MM.1S (cell line): ENCODE results near the gene REEP2.

Experiments
- CTCF ChIP-seq: fragments of 300-600 bp; sonication (generic); IDR thresholded peaks from 2 replicates; pipeline ENCODE4 v1.5.1; 2016; ENCODE audit warnings: antibody characterized with exemption, low read length, mixed read lengths
- EZH2 ChIP-seq: fragments of 300-600 bp; sonication (generic); optimal IDR thresholded peaks from 2 replicates; pipeline ENCODE3; 2017; ENCODE audit warnings: low read depth, mild to moderate bottlenecking, antibody characterized with exemption, low read length, mixed read lengths
- EZH2phosphoT487 ChIP-seq: fragments of 300-600 bp; sonication (generic); IDR thresholded peaks from 2 replicates; pipeline ENCODE4 v1.6.1; 2018; ENCODE audit warnings: antibody characterized with exemption, low read length

GRCh38 chr5:138441221-138441620 lies 2.4 kb downstream of the REEP2 start:
- TF ChIP-seq CTCF (no peak), EZH2 (no peak), EZH2phosphoT487 (no peak)
